GM12892 (cell line): Measurements from ENCODE around the gene JAZF1.

ENCODE experiments used
- DNase-seq: peaks from one replicate; pipeline ENCODE4 v3.0.0; 2011; ENCODE audit not compliant: insufficient read length
- FAIRE-seq: peaks from 2 replicates; lab custom pipeline; 2011; peaks lifted over from hg19 to GRCh38; lab: Jason Lieb, UNC
- POLR2A ChIP-seq: IDR thresholded peaks from 2 replicates; pipeline ENCODE4 v1.6.1; 2011; ENCODE audit warnings: low read depth, low read length, control low read depth
- POLR2AphosphoS5 ChIP-seq: IDR thresholded peaks from 2 replicates; pipeline ENCODE4 v1.6.1; 2011; ENCODE audit warnings: low read depth, low read length, control low read depth
- TAF1 ChIP-seq: IDR thresholded peaks from 2 replicates; pipeline ENCODE4 v1.6.1; 2011; ENCODE audit warnings: low read depth, mild to moderate bottlenecking, control low read depth, low read length, borderline replicate concordance

JAZF1 gene

GRCh38 chr7:28207486-28208158 is 27.0 kb upstream of the JAZF1 start:
- no peak for TF ChIP-seq POLR2AphosphoS5
- TF ChIP-seq TAF1, result no peak
- TF ChIP-seq POLR2A, result no peak
- no peak for DNase-seq
- FAIRE-seq, result no peak

- DNase-seq (no peak), FAIRE-seq (no peak)
- TF ChIP-seq POLR2A, result no peak
- no peak for TF ChIP-seq POLR2AphosphoS5
- no peak for TF ChIP-seq TAF1
Measured at GRCh38 chr7:28205506-28205905, 24.9 kb upstream of the JAZF1 start.

GRCh38 chr7:28203508-28204240 is 23.1 kb upstream of the JAZF1 start:
- no peak for FAIRE-seq
- TF ChIP-seq POLR2A (no peak), TAF1 (no peak), POLR2AphosphoS5 (no peak)
- no peak for DNase-seq

GRCh38 chr7:28202222-28202621 is 21.6 kb upstream of the JAZF1 start:
- FAIRE-seq, result no peak
- TF ChIP-seq POLR2A, result no peak
- no peak for TF ChIP-seq TAF1
- TF ChIP-seq POLR2AphosphoS5, result no peak
- DNase-seq, result no peak

GRCh38 chr7:28201131-28201530 is 20.5 kb upstream of the JAZF1 start:
- FAIRE-seq, result no peak
- TF ChIP-seq POLR2A (no peak), TAF1 (no peak), POLR2AphosphoS5 (no peak)
- DNase-seq, result no peak

GRCh38 chr7:28200598-28200997 is 20.0 kb upstream of the JAZF1 start:
- FAIRE-seq (no peak), DNase-seq (no peak)

GRCh38 chr7:28199021-28199510 is 18.5 kb upstream of the JAZF1 start:
- FAIRE-seq, result no peak
- no peak for TF ChIP-seq POLR2AphosphoS5
- TF ChIP-seq TAF1, result no peak
- TF ChIP-seq POLR2A, result no peak
- DNase-seq, result no peak

More at GRCh38 chr7:28200598-28200997, 20.0 kb upstream of the JAZF1 start:
- TF ChIP-seq POLR2A, result no peak
- TF ChIP-seq POLR2AphosphoS5, result no peak
- TF ChIP-seq TAF1, result no peak

- no peak for FAIRE-seq
- DNase-seq, result no peak
- TF ChIP-seq TAF1 (no peak), POLR2AphosphoS5 (no peak), POLR2A (no peak)
Measured at GRCh38 chr7:28195910-28196620, 15.5 kb upstream of the JAZF1 start.

- FAIRE-seq (no peak), DNase-seq (no peak)
- TF ChIP-seq POLR2AphosphoS5, result no peak
- no peak for TF ChIP-seq POLR2A
- no peak for TF ChIP-seq TAF1
Measured at GRCh38 chr7:28192786-28193585, 12.4 kb upstream of the JAZF1 start.

GRCh38 chr7:28191751-28192150 is 11.2 kb upstream of the JAZF1 start:
- no peak for TF ChIP-seq POLR2A
- no peak for TF ChIP-seq TAF1
- no peak for TF ChIP-seq POLR2AphosphoS5
- DNase-seq (no peak), FAIRE-seq (no peak)
